UCSD-AML1 (cell line): ENCODE data around the gene PPP1CC.
"Not testable (repeated sequence)": the region's sequence is repeated elsewhere in the genome, so short reads cannot be mapped to it uniquely, and the experiment has no call there.

Experiments used
- DNase-seq: peaks from one replicate; lab custom pipeline; 2025; ENCODE audit not compliant: unreplicated experiment; lab: John Stamatoyannopoulos, UW

PPP1CC gene

DNA sequence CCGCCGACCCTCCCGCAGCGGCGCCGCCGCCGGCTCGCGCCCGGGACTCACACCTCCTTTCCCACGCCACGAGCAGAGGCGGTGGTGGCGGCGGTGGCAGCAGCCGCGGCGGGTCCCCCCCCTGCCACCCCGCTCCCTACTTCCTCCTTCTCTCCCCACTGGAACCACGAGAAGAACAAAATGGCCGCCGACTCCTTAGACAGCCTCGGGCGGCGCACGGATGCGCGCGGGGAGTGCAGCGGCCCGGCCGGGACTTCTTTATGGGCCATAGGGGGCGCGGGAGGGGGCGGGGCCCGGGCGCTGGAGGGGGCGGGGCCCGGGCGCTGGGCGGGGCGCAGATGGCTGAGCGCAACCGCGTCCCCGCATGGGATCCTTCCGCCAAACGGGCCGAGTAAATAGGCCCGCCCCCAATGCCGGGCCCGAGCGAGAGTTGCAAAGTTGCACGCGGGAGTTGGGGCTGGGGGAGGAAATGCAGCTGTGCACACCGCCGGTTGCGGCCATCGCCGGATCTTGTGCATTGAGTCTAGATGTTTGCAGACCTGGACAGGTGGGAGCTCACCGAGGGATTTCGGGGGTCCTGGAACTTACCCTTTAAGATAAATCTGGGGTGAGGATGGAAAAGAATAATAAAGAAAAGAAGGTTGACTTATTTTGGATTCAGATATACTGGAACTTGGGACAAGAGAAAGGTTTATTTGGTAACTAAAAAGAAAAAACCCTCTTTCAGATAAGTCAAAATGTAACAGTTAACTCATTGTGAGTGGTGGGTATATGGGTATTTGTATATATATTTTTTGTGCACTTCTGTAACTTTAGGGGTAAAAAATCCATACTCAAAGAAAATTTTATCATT lies at the start of gene PPP1CC:
Gene PPP1CC (minus strand): TSS at position 174 of the 853 bp plus-strand sequence. CDS start 184 bp downstream, outside the sequence.
- DNase-seq = peak; percentile 94

DNA sequence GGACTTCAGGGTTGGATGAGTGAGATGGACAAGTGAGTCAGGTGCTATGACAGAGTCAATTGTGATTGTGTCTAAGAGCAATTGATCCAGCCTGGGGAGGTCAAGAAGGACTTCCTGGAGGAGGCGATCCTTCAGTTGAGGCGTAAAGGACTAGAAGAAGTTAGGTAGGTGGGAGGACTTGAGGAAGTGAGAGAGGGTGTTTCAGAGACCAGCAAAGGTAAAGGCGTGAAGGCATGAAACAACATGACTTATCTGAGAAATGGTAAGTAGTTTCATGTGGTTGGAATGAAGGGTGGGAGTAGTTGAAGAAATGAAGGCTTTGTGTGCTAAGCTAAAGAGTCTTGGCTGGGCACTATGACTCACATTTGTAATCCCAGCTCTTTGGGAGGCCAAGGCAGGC lies 48.9 kb upstream of the PPP1CC start:
- no peak for DNase-seq

DNA sequence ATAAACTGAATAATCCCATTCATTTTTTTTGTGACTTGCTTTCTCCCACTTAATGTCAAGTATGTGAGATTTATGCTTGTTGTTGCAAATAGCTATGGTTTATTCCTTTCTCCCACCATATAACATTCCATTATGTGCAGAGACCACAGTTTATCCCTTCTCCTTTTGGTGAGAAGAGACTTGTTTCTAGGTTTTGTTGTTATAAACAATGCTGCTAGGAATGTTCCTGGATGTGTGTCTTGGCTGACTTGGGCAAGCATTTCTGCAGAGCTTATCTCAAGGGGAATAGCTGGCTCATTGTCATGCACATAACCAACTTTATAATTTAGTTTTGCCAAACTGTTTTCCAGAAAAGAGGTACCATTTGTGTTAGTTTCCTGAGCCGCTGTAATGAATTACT lies 47.6 kb upstream of the PPP1CC start:
- DNase-seq = no peak

DNA sequence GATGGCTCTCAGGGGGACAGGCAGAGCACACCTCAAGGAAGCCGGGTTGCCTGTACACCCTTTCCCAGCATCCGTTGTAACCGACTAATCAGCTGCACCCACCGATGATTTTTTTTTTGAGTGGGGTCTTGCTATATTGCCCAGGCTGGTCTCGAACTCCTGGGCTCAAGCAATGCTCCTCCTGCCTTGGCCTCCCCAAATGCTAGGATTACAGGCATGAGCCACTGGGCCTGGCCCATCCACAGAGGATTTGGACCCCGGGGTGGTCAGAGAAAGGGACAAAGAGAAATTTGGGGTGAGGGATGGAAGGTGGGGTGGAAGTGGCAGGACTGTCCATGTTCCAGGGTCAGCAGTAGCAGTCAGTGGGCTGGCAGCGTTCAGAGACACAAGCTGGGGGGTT lies 43.3 kb upstream of the PPP1CC start:
- no peak for DNase-seq

DNA sequence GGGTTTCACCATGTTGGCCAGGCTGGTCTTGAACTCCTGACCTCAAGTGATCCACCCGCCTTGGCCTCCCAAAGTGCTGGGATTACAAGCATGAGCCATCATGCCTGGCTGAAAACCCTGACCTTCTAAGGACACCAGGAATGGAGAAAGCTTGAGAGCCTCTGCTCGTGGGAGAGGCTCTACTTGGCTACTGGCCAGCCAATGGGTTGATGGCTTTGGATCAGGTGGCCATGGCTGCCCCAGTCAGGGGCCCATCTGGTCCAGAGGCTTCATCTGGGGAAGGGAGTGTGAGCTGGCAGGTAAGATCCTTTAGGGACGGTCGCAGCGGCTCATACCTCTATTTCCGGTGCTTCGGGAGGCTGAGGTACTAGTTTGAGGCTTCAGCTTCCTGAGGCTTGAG lies 42.5 kb upstream of the PPP1CC start:
- no peak for DNase-seq

DNA sequence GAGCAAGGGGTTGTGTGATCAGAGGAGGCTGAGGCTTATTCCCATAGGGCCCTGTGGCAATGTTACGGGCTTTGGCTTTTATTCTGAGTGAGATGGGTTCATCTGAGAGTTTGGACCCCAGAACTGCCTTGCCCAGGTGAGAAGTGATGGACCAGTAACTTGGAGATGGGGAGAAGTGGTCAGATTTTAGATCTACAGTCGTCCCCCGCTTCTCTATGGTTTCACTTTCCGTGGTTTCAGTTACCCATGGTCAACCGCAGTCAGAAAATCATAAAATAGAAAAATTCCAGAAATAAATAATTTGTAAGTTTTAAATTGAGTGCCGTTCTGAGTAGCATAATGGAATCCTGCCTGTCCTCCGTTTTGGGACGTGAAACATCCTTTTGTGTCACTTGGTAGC lies 40.2 kb upstream of the PPP1CC start:
- no peak for DNase-seq

DNA sequence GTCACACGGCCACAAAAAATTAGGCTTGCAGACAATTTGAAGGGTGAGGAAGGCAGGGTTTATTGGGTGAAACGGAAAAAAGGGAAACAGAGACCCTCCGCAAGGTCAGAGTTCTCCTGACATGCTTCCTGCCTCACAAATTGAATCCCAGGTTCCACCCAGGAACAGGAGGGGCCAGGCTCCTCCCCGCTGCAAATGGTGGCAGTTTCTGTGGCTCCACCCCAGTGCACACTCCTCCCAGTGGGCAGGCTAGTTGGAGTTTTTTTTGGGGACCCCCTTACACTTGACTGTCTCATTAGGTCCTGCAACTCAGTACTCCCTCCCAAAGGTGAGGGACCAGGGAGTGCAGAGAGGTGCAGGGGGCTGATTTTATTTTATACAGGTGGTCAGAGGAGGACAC lies 39.4 kb upstream of the PPP1CC start:
- no peak for DNase-seq

DNA sequence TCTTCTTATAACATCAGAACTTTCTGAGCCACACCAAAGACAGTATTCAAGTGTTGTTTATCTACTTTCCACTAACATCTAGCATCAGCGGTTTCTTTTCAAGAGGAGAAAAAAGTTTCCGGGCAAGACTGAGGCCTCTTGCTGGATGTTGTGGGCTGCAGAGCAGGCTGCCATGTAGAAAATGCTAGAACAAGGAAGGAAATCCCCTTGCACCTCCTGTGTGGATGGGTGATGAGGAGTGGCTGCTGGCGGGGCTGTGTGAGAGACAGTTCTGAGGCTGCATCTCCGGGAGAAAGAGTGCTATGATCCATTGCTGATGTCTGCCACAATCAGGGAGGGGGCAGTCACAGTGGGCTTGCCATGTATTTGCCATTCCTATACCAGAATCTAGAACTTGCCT lies 37.8 kb upstream of the PPP1CC start:
- no peak for DNase-seq

DNA sequence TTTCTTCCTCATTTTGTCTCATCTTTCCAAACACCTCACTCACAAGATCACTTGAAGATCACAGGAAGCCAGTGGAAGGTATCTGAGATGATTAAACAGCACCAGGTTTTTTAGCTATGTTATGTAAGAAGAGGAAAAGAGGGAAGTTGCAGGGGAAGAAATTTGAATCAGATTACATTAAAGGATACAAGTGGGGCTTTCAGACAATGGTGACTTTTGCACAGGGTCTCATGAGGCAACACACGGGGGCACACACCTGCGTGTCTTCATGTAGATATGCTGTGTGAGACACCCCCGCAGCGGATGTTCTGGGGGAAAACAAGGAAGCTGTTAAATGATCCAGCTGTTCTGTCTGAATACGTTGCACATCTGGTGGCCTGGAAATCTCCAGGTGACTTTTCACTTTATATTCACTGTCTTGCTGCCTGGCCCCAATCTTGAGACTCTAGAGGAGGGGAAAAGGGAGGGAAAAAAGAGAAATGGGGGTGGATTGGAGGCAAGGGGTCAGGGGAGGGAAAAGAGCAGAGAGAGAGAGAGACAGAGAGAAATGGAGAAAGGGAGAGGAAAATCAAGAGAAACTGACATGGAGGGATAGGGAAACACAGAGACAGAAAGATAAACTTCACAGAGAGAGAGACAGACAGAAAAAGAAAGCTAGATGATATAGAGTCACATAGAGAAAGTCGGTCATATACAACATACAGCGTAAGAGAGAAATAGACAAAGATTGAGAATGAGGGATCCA lies 36.3 kb upstream of the PPP1CC start:
- peak; percentile 17 for DNase-seq

DNA sequence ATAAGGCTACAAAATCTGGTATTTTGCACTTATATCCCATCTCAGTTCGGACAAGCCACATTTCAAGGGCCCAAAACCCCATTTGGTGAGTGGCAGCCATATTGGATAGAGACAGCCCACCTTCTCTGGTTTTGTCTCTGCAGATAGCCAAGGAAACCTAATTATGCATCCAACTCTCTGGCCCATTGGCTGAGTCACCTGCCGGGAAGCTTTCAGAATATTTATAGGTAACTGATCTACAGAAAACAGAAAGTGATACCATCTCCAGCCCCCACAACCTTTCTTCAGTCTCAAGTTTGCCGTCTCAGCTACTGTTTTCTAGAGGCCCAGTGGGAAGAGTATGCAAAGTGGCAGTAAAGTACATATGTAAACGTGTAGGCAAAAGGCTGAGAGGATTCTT lies 33.7 kb upstream of the PPP1CC start:
- DNase-seq = no peak

DNA sequence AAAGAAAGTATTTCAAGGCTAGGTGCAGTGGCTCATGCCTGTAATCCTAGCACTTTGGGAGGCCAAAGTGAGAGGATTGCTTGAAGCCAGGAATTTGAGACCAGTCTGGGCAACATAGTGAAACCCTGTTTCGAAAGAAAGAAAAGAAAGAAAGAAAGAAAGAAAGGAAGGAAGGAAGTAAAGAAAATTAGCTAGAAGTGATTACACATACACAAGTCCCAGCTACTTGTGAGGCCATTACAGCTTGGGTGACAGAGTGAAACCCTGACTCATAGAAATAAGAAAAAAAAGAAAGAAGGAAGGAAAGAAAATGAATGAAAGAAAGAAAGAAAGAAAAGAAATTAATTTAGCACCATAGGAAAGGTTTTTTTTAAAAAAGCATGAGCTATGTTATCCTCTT lies 33.3 kb upstream of the PPP1CC start:
- no peak for DNase-seq

DNA sequence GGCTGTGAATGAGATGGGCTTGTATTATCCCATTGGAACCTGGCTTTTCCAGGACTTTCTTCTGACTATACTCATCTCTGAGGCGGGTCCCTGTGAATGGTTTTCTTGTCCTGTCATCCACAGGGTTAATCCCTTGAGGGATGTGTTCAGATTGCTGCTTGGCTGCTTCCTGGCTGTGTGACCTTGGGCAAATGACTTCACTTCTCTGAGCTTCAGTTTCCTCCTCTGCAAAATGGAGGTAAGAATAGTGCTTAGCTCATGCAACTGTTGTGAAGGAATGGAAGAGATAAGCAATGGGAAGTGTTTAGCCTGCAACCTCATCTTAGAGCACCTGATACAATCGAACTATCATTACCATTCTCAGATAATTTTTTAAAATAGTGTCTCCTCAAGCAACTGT lies 32.1 kb upstream of the PPP1CC start:
- DNase-seq = no peak

DNA sequence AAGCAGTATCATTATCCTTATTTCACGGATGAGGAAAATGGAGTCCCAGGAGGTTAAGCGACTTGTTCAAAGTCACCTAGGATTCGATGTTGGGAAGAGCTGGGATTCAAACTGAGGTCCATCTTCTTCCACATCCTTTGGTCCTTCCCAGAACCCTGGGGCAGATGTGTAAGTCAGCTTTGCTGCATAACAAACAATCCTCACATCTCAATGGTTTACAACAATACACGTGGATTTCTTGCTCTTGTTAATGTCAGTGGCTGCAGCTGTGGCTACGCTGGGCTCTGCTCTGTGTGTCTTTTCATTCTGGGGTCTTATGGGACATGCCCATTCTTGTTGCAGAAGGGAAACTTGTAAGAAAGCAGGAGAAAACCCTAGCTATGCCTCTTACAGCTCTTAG lies 26.3 kb upstream of the PPP1CC start:
- DNase-seq = no peak

DNA sequence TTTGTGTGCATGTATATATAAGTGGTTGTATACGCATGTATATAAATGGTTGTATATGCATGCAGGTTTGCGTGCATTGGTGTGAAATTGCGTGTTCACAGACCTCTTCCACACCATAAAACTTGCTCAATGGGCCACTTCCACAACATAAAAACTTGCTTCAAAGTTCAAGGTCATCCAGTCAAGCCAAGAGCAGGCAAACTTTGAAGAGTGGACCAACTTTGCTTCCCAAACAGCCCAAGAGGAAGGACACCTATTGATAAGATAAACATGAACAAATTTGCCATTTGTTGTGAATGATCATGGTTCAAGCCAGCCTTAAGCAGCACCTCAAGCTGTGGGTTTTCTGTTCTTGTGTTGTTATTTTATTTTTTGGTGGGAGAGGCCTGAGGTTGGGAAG lies 25.2 kb upstream of the PPP1CC start:
- DNase-seq = no peak

DNA sequence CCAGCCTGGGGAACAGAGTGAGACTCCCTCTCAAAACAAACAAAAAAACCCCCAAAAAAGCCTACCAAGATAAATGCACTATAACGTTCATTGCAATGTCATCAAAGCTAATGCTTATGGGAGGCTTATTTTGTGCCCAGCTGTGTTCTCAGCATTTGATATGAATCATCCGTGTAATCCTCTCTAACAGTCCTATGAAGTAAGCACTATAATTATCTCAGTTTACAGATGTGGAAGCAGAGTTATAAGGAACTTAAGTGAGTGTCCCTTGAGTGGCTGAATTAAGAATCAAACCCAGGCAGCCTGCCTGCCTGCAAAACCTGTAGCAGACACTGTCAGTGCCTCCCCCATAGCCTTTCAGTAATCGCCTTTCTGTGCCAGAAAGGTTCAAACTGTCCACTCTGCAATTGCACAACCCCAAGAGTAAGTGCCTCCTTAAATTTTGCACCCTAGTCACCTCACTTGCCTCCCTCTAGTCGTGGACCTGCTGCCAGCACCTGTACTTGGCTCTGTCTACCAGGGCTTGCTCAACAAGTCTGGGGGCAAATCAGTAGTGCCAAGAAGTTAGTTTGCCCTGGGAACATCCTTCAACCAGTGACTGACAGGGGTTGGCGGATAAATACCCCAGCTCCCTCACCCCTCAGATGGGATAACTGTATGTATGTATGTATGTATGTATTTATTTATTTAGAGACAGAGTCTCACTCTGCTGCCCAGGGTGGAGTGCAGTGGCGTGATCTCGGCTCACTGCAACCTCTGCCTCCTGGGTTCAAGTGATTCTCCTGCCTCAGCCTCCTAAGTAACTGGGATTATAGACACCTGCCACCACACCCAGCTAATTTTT lies 23.8 kb upstream of the PPP1CC start:
- no peak for DNase-seq

DNA sequence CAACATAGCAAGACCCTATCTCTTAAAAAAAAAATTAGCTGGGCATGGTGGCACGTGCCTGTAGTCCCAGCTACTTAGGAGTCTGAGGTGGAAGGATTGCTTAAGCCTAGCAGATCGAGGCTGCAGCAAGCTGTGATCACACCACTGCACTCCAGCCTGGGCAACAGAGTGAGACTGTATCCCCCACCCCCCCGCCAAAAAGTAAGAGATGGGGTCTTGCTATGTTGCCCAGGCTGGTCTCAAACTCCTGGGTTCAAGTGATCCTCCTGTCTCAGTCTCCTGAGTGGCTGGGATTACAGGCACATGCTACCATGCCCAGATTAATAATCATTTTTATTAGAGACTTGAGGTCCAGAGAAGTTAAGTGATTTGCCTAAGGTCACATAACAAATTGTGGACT lies 22.9 kb upstream of the PPP1CC start:
- DNase-seq = not testable (repeated sequence)

DNA sequence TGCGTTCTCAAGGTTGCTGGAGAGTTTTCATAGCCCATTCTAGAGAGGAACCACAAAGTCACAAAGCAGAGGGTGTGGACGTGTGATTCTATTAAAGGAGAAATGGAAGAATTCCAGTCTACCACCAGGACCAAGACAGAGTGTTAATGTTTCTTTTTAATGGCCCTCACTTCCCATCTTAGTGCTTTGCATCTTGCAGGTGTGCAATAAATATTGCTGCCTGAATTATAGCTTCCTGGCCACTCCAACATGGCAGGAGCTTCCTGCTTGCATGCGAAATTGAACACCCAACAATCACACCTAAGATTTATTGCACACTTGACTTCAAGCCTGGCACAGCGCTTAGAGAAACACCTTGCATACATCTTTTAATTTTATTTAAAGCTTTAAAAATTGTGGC lies 22.4 kb upstream of the PPP1CC start:
- DNase-seq = no peak

DNA sequence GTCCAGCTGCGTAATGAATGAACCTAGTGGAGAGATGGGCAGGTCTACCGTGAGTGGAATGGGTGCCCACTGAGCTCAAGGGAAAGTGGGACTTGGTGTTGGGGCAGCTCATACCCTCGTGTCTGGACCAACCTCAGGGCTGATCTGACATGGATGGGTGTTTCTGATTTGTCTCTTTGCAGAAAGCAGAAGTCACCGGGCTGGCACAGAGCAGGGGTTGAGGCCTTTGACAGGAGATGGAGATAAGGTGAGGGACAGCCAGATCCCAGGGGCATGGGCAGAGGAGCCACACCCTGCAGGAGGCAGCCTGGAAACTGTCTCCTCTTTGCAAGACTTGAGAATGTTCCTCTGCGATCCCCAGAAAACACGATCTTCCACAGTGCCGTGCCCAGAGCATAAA lies 20.9 kb upstream of the PPP1CC start:
- DNase-seq = no peak

DNA sequence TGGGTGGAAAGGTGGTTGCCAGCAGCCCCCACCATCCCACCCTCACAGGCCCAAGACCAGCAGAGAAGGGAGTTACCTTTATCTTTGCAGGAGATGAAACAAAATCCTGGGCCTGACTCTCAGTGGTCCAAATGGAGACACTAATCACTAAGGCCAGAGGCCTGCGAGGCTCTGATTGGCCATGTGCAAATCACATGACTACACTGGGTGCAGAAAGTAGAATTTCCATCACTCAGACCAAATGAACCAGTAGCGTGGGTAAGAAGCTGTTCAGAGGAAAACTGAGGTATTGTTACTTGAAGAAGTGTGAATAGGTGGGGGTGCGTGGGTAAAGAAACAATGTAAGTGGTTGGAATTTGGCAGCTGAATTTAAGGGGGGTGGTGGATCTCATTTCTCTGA lies 20.2 kb upstream of the PPP1CC start:
- no peak for DNase-seq

DNA sequence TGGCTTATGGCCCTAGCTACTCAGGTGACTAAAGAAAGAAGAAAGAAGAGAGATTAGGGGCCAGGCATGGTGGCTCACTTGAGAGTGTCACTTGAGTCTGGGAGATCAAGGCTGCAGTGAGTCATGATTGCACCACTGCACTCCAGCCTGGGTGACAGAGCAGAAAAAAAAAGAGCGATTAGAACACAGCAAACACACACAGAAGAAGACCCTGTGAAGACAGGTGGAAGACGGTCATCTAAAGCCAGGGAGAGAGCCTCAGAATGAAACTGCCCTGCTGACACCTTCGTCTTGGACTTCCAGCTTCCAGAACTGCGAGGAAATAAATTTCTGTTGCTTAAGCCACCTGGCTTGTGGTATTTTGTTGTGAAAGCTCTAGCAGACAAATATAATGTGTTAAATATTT lies 17.5 kb upstream of the PPP1CC start:
- no peak for DNase-seq

DNA sequence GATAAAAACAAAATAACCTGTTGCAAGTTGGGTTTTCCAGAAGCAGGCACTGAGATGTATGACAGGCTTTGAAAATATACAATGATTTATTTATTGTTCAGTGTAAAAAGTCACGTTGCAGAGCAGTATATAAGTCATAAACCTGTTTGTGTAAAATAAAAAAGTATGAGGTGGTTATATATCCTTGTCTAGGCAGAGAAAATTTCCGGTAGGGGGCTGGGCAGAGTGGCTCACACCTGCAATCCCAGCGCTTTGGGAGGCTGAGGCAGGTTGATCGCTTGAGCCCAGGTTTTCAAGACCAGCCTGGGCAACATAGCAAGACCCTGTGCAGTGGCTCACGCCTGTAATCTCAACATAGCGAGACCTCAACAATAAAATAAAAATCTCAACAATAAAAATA lies 16.2 kb upstream of the PPP1CC start:
- no peak for DNase-seq

DNA sequence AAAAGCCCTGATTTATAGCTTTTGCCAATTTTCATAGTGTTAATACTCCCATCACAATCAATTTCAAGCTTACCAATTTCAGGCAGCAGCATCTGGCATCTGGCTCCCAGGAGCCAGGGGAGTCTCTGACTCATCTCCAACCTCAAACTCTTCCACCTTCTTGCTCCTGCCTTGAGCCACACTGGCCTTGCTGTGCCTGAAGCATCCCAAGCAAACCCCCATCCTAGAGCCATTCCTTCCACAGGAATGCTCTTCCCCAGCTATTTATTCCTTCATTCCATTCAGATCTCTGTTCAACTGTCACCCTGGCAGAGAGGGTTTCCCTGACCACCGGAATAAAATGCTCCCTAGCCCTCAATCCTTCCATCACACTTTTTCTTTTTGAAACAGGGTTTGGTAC lies 13.9 kb upstream of the PPP1CC start:
- DNase-seq = no peak
